NB4 (cell line): ENCODE results near the gene OR2AK2.

Experiments
- MAX ChIP-seq: IDR thresholded peaks from 2 replicates; pipeline ENCODE4 v1.6.1; 2011; ENCODE audit warnings: low read depth, low read length
- MYC ChIP-seq: IDR thresholded peaks from 2 replicates; pipeline ENCODE4 v1.6.1; 2011; ENCODE audit warnings: low read depth, low read length
- POLR2A ChIP-seq: IDR thresholded peaks from 2 replicates; pipeline ENCODE4 v1.6.1; 2011; ENCODE audit warnings: mild to moderate bottlenecking; ENCODE audit not compliant: insufficient read length; ENCODE audit errors: extremely low read depth
- TF ChIP-seq, protein P1 (sequence below): IDR thresholded peaks from one replicate; pipeline ENCODE4 v1.5.1; 2012; ENCODE audit warnings: low read depth, low read length

GRCh38 chr1:247924868-247925267 lies 40.2 kb upstream of the OR2AK2 start, which contains the start of gene OR2AJ1:
- TF ChIP-seq, protein P1, sequence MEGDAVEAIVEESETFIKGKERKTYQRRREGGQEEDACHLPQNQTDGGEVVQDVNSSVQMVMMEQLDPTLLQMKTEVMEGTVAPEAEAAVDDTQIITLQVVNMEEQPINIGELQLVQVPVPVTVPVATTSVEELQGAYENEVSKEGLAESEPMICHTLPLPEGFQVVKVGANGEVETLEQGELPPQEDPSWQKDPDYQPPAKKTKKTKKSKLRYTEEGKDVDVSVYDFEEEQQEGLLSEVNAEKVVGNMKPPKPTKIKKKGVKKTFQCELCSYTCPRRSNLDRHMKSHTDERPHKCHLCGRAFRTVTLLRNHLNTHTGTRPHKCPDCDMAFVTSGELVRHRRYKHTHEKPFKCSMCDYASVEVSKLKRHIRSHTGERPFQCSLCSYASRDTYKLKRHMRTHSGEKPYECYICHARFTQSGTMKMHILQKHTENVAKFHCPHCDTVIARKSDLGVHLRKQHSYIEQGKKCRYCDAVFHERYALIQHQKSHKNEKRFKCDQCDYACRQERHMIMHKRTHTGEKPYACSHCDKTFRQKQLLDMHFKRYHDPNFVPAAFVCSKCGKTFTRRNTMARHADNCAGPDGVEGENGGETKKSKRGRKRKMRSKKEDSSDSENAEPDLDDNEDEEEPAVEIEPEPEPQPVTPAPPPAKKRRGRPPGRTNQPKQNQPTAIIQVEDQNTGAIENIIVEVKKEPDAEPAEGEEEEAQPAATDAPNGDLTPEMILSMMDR: no peak
- TF ChIP-seq POLR2A (no peak), MYC (no peak), MAX (no peak)
